GM18909 (cell line): ENCODE results near the gene SIGLECL1.
"Not testable (repeated sequence)": the region's sequence is repeated elsewhere in the genome, so short reads cannot be mapped to it uniquely, and the experiment has no call there.

ENCODE experiments used
- ATAC-seq: cut with Tn5 transposase; IDR thresholded peaks from one replicate; pipeline ENCODE4 v1.9.1; 2021; ENCODE audit warnings: mild to moderate bottlenecking; ENCODE audit not compliant: unreplicated experiment, poor library complexity

SIGLECL1 gene

GRCh38 chr19:51250786-51251467 is at the start of gene SIGLECL1:
Gene SIGLECL1 (plus strand): TSS chr19:51251080. CDS start chr19:51264073, 12,993 bp downstream.
- no peak for ATAC-seq

DNA sequence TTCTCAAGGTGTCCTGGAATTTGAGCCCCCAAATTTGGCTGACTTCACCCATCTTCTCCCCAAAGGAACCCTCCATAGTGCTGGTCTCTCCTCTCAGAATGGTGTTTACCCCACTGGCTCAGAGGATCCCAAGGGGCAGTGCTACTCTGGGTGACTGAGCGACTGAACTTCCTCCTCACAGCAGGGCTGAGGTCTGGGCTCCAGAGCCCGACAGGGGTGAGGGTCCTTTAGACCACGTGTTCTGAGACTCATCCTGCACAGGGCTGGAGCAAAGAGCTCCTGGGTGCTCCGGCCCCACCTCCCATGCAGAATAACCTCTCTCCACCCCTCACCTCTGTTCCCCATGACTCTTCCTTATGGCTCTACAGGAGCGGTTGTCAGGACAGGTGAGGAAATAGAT is 49.2 kb upstream of the SIGLECL1 start:
- ATAC-seq = no peak

DNA sequence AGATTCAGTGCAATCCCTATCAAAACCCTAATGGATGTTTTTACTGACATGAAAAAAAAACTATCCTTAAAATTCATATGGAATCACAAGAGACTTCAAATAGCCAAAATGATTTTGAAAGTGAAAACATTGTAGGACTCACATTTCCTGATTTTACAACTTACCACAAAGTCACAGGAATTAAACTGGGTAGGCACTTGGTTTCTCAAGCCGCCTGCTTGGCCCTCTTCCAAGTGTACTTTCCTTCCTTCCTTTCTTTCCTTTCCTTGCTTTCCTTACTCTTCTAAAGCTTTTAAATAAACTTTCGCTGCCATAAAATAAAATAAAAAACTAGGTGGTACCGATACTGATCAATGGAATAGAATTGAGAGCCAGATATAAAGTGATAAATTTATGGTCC is 47.0 kb upstream of the SIGLECL1 start:
- ATAC-seq = no peak

DNA sequence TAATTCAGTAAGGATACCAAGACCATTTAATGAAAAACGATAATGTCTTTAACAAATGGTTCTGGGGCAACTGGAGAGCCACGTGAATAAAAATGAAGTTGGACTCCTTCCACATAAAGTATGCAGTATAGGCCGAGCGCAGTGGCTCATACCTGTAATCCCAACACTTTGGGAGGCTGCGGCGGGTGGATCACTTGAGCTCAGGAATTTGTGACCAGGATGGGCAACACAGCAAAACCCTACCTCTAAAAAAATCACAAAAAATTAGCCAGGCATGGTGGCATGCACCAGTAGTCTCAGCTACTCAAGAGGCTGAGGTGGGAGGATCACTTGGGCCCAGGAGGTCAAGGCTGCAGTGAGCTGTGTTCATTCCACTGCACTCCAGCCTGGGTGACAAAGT is 46.6 kb upstream of the SIGLECL1 start:
- ATAC-seq = no peak

GRCh38 chr19:51207747-51208146 is 43.1 kb upstream of the SIGLECL1 start:
- ATAC-seq = no peak

- no peak for ATAC-seq
These were observed 40.6 kb upstream of the SIGLECL1 start for GRCh38 chr19:51210191-51210784.

DNA sequence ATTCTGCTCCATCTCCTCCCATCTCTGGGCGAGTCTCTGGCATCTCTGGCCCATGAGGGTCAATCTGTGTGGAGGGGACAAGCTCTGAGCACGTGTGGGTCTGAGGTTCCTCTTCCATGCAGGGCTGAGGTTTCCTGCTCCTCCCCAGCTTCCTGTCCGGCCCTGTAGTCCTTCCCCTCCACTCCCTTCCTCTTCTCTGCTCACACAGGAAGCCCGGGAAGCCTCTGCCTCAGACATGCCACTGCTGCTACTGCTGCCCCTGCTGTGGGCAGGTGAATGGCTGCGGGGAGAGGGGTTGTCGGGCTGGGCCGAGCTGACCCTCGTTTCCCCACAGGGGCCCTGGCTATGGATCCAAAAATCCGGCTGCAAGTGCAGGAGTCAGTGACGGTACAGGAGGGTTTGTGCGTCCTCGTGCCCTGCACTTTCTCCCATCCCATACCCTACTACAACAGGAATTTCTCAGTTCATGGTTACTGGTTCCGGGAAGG is 40.0 kb upstream of the SIGLECL1 start:
- not testable (repeated sequence) for ATAC-seq

- ATAC-seq = no peak
These were observed 39.0 kb upstream of the SIGLECL1 start for GRCh38 chr19:51211833-51212232.

GRCh38 chr19:51219307-51219706 is 31.6 kb upstream of the SIGLECL1 start:
- no peak for ATAC-seq

GRCh38 chr19:51219971-51220370 is 30.9 kb upstream of the SIGLECL1 start:
- ATAC-seq = no peak

GRCh38 chr19:51220996-51221395 is 29.9 kb upstream of the SIGLECL1 start:
- no peak for ATAC-seq

DNA sequence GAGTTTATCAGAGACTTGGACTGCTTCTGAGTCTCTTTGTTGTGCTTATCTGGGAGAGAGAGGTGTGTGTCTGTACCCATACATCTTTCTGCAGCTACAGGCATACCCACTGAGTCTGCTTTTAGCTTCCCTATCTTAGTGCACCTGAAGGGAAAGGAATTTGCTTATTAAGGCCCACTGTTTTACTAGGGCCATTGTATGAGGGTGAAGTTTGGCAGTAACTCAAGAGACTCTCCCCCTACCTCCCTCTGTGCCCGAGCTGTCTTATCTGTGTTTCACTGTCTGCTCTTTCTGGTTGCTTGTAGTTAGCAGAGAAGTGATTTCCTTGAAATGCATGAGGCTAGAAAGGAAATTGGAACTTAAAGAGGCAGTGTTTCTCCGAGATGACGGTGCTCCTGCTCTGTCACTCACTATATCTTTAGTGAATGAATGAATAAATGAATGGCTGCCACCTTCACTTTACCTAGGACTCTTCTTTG is 26.7 kb upstream of the SIGLECL1 start:
- ATAC-seq = no peak

DNA sequence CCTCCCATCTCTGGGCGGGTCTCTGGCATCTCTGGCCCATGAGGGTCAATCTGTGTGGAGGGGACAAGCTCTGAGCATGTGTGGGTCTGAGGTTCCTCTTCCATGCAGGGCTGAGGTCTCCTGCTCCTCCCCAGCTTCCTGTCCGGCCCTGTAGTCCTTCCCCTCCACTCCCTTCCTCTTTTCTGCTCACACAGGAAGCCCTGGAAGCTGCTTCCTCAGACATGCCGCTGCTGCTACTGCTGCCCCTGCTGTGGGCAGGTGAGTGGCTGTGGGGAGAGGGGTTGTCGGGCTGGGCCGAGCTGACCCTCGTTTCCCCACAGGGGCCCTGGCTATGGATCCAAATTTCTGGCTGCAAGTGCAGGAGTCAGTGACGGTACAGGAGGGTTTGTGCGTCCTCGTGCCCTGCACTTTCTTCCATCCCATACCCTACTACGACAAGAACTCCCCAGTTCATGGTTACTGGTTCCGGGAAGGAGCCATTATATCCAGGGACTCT is 25.9 kb upstream of the SIGLECL1 start, which contains the start of gene CD33:
Gene CD33, plus strand, starts transcription at position 183 of the 496 bp plus-strand sequence. Its CDS starts 39 bp downstream, at position 222.
- ATAC-seq = not testable (repeated sequence)

GRCh38 chr19:51226067-51226466 is 24.8 kb upstream of the SIGLECL1 start:
- no peak for ATAC-seq

GRCh38 chr19:51227326-51227725 is 23.6 kb upstream of the SIGLECL1 start:
- no peak for ATAC-seq

GRCh38 chr19:51227966-51228365 is 22.9 kb upstream of the SIGLECL1 start:
- ATAC-seq = no peak

- ATAC-seq = no peak
These were observed 10.0 kb upstream of the SIGLECL1 start for GRCh38 chr19:51240866-51241265.

DNA sequence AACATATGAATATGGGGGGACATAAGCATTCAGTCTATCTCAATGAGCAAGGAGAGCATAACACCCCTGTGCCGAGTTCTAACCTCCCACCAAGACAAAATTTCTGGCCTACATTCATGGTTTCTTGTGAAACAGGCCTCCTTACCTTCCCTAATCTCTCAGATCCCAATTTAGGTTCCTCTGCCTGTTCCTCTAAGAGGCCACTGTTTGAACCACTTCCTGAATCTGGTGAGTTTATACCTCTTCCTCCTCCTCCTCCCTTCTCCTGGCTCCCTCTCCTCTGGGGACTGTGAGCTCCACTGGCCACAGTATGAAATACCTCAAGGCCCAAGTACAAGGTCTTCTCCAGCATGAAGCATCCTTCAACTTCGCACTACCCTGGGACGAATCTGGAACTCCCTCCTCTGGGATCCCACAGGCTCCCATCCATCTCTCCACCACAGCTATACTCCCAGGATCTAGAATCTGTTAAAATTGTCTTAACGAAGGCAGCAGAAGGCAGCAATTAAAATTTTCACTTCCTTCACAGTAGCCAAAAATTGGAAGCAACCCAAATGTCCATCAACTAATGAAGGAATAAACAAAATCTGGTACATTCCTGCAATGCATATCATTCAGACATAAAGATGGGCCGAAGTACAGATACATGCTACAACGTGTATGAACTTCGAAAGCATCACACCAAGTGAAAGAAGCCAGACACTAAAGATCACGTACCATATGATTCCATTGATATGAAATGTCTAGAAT is 7.8 kb upstream of the SIGLECL1 start:
- ATAC-seq = no peak

- no peak for ATAC-seq
These were observed 4.7 kb upstream of the SIGLECL1 start for GRCh38 chr19:51246164-51246552.

- no peak for ATAC-seq
These were observed 2.8 kb upstream of the SIGLECL1 start for GRCh38 chr19:51247972-51248590.
